Esophagus squamous epithelium (tissue), 4 donors: Measurements from ENCODE around the gene FBLIM1.

Source experiments
- POLR2A ChIP-seq, 4 donors: fragments of 450-650 bp; IDR thresholded peaks; one replicate each; pipeline ENCODE4 v1.6.1; 2017; ENCODE audit warnings: antibody characterized with exemption in 4 of 4, mild to moderate bottlenecking in 4 of 4, moderate library complexity in 3 of 4
- TF ChIP-seq, protein P1 (sequence below), 6 experiments: fragments of 450-650 bp in 4 of 6; fragments of 200-600 bp in 2 of 6; sonication (generic) in 2 of 6; IDR thresholded peaks; one replicate each; pipeline ENCODE4 v1.5.1; 2016 to 2019; ENCODE audit warnings: antibody characterized with exemption in 6 of 6, mild to moderate bottlenecking in 4 of 6, moderate library complexity in 4 of 6

DNA sequence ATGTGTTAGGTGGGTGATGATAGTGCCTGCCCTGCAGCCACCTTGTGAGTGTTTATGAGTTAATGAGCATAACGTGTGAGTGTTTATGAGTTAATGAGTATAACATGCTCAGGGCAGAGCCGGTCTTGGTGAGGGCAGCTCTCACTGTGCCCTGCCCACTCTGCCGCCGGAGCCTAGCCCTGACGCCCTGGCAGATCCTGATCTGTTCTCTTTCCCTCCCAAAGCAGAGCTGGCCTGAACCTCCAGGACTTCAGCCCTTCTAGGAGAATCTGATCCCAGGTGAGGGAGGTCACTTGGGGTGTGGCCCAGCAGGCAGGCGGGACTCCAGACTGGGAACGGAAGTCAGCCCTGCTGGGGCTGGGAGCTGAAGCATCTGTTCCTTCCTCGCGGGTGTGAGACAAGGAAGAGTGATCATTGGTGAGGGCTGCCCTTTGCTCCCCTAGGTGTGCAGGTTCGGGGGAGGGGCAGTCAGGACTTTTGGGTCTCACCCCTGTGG, 5.7 kb downstream of the FBLIM1 start:
- TF ChIP-seq, protein P1, sequence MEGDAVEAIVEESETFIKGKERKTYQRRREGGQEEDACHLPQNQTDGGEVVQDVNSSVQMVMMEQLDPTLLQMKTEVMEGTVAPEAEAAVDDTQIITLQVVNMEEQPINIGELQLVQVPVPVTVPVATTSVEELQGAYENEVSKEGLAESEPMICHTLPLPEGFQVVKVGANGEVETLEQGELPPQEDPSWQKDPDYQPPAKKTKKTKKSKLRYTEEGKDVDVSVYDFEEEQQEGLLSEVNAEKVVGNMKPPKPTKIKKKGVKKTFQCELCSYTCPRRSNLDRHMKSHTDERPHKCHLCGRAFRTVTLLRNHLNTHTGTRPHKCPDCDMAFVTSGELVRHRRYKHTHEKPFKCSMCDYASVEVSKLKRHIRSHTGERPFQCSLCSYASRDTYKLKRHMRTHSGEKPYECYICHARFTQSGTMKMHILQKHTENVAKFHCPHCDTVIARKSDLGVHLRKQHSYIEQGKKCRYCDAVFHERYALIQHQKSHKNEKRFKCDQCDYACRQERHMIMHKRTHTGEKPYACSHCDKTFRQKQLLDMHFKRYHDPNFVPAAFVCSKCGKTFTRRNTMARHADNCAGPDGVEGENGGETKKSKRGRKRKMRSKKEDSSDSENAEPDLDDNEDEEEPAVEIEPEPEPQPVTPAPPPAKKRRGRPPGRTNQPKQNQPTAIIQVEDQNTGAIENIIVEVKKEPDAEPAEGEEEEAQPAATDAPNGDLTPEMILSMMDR (IDR thresholded peaks at IDR 0.05) = no peak
- peak in 1 of 4 donors; percentile 25 for TF ChIP-seq POLR2A (IDR thresholded peaks at IDR 0.05)
